ENCODE data around the gene LIMA1.

DNA sequence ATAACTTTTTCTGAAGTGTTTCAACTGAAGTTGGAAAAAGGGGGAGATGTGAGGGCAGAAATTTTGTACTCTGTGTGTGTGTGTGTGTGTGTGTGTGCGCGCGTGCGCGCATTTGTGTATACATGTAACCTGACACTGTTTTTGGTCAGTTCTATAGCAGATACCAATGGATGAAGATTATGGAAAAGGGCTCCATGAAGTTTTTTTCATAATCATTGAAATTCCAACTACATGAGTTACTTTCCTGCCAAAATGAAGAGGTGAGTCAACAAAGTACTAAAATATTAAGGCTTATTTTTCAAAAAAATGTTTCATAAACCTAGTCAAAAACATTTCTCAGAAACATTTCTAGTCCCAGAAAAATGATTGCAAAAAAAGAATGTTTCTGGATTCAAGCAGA, 90.4 kb downstream of the LIMA1 start:
- TF ChIP-seq EP300 (IDR thresholded peaks at IDR 0.05) (no peak), POLR2A (IDR thresholded peaks at IDR 0.05) (no peak)
